ENCODE results near the gene SH2B3. TPM values are rescaled to one million over a fixed set of nuclear protein-coding genes. Genes with fewer than 3 reads are reported as not detected.

The SH2B3 gene
- total and polyA plus RNA-seq, 9 of the 15 experiments (the other 6 are each of a cell fraction or from before 2014, with no cell fraction given): 10.8 to 75.3 (median 37.4) TPM

DNA sequence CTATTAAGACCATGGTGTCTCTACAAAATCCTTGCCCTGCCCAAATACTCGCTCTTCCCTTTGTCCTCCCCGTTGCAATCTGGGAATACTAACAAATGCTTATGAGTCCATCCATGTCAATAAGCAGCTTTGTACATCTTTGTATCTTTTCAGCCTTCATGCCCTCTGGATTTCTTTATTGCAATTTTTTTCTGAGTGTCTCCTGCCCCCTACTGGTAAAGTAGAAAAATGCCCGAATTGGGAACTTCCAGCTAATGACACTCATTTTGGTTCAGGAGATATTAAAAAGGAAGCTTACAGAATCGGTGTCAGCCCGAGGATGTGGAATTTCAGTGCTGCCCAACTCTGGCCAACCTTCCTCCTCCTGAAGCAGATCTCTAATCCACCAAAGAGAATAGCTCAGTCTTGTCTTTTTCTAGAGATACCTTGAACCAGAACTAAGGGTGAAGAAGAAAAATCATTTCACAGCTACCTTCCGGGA is 46.0 kb downstream of the SH2B3 start (continued):
- TF ChIP-seq, protein P1, sequence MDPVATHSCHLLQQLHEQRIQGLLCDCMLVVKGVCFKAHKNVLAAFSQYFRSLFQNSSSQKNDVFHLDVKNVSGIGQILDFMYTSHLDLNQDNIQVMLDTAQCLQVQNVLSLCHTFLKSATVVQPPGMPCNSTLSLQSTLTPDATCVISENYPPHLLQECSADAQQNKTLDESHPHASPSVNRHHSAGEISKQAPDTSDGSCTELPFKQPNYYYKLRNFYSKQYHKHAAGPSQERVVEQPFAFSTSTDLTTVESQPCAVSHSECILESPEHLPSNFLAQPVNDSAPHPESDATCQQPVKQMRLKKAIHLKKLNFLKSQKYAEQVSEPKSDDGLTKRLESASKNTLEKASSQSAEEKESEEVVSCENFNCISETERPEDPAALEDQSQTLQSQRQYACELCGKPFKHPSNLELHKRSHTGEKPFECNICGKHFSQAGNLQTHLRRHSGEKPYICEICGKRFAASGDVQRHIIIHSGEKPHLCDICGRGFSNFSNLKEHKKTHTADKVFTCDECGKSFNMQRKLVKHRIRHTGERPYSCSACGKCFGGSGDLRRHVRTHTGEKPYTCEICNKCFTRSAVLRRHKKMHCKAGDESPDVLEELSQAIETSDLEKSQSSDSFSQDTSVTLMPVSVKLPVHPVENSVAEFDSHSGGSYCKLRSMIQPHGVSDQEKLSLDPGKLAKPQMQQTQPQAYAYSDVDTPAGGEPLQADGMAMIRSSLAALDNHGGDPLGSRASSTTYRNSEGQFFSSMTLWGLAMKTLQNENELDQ (CRISPR knock-in tag; IDR thresholded peaks at IDR 0.05; ENCODE audit: borderline replicate concordance): no peak
- TF ChIP-seq, protein P2, sequence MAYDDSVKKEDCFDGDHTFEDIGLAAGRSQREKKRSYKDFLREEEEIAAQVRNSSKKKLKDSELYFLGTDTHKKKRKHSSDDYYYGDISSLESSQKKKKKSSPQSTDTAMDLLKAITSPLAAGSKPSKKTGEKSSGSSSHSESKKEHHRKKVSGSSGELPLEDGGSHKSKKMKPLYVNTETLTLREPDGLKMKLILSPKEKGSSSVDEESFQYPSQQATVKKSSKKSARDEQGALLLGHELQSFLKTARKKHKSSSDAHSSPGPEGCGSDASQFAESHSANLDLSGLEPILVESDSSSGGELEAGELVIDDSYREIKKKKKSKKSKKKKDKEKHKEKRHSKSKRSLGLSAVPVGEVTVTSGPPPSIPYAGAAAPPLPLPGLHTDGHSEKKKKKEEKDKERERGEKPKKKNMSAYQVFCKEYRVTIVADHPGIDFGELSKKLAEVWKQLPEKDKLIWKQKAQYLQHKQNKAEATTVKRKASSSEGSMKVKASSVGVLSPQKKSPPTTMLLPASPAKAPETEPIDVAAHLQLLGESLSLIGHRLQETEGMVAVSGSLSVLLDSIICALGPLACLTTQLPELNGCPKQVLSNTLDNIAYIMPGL (CRISPR knock-in tag; IDR thresholded peaks at IDR 0.05): no peak
- TF ChIP-seq SRSF3 (IDR thresholded peaks at IDR 0.05; ENCODE audit: insufficient read depth, low read length): no peak
- TF ChIP-seq TRIM28 (IDR thresholded peaks at IDR 0.05): no peak
- TF ChIP-seq THRAP3 (IDR thresholded peaks at IDR 0.05; ENCODE audit: borderline replicate concordance): 0 out of 2 replicates have a peak, but pooled peaks have one; percentile 72
- peak; percentile 77 to 80 for TF ChIP-seq RAD21 (CRISPR knock-in tag; conservative IDR thresholded peaks at IDR 0.05 in 1 of 2, IDR thresholded peaks at IDR 0.05 in 1 of 2)
- no peak for TF ChIP-seq RFX7 (CRISPR knock-in tag; IDR thresholded peaks at IDR 0.05)
- TF ChIP-seq NFRKB (IDR thresholded peaks at IDR 0.05; ENCODE audit: low read depth): no peak
- TF ChIP-seq SIRT6 (IDR thresholded peaks at IDR 0.05; ENCODE audit: low read depth, low read length): no peak
- TF ChIP-seq, protein P3, sequence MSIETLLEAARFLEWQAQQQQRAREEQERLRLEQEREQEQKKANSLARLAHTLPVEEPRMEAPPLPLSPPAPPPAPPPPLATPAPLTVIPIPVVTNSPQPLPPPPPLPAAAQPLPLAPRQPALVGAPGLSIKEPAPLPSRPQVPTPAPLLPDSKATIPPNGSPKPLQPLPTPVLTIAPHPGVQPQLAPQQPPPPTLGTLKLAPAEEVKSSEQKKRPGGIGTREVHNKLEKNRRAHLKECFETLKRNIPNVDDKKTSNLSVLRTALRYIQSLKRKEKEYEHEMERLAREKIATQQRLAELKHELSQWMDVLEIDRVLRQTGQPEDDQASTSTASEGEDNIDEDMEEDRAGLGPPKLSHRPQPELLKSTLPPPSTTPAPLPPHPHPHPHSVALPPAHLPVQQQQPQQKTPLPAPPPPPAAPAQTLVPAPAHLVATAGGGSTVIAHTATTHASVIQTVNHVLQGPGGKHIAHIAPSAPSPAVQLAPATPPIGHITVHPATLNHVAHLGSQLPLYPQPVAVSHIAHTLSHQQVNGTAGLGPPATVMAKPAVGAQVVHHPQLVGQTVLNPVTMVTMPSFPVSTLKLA (conservative IDR thresholded peaks at IDR 0.05): no peak
- TF ChIP-seq SOX6 (IDR thresholded peaks at IDR 0.05): no peak
- TF ChIP-seq ZFPM2 (CRISPR knock-in tag; IDR thresholded peaks at IDR 0.05): no peak
- TF ChIP-seq CC2D1A (IDR thresholded peaks at IDR 0.05): 0 out of 2 replicates have a peak, but pooled peaks have one; percentile 12
- TF ChIP-seq, protein P4, sequence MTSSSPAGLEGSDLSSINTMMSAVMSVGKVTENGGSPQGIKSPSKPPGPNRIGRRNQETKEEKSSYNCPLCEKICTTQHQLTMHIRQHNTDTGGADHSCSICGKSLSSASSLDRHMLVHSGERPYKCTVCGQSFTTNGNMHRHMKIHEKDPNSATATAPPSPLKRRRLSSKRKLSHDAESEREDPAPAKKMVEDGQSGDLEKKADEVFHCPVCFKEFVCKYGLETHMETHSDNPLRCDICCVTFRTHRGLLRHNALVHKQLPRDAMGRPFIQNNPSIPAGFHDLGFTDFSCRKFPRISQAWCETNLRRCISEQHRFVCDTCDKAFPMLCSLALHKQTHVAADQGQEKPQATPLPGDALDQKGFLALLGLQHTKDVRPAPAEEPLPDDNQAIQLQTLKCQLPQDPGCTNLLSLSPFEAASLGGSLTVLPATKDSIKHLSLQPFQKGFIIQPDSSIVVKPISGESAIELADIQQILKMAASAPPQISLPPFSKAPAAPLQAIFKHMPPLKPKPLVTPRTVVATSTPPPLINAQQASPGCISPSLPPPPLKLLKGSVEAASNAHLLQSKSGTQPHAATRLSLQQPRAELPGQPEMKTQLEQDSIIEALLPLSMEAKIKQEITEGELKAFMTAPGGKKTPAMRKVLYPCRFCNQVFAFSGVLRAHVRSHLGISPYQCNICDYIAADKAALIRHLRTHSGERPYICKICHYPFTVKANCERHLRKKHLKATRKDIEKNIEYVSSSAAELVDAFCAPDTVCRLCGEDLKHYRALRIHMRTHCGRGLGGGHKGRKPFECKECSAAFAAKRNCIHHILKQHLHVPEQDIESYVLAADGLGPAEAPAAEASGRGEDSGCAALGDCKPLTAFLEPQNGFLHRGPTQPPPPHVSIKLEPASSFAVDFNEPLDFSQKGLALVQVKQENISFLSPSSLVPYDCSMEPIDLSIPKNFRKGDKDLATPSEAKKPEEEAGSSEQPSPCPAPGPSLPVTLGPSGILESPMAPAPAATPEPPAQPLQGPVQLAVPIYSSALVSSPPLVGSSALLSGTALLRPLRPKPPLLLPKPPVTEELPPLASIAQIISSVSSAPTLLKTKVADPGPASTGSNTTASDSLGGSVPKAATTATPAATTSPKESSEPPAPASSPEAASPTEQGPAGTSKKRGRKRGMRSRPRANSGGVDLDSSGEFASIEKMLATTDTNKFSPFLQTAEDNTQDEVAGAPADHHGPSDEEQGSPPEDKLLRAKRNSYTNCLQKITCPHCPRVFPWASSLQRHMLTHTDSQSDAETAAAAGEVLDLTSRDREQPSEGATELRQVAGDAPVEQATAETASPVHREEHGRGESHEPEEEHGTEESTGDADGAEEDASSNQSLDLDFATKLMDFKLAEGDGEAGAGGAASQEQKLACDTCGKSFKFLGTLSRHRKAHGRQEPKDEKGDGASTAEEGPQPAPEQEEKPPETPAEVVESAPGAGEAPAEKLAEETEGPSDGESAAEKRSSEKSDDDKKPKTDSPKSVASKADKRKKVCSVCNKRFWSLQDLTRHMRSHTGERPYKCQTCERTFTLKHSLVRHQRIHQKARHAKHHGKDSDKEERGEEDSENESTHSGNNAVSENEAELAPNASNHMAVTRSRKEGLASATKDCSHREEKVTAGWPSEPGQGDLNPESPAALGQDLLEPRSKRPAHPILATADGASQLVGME (CRISPR knock-in tag; IDR thresholded peaks at IDR 0.05): no peak
- TF ChIP-seq, protein P5, sequence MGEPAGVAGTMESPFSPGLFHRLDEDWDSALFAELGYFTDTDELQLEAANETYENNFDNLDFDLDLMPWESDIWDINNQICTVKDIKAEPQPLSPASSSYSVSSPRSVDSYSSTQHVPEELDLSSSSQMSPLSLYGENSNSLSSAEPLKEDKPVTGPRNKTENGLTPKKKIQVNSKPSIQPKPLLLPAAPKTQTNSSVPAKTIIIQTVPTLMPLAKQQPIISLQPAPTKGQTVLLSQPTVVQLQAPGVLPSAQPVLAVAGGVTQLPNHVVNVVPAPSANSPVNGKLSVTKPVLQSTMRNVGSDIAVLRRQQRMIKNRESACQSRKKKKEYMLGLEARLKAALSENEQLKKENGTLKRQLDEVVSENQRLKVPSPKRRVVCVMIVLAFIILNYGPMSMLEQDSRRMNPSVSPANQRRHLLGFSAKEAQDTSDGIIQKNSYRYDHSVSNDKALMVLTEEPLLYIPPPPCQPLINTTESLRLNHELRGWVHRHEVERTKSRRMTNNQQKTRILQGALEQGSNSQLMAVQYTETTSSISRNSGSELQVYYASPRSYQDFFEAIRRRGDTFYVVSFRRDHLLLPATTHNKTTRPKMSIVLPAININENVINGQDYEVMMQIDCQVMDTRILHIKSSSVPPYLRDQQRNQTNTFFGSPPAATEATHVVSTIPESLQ (CRISPR knock-in tag; IDR thresholded peaks at IDR 0.05): no peak
